OCI-LY7 (cell line): ENCODE results near the gene SRRT. TPM values are rescaled to one million over a fixed set of nuclear protein-coding genes. Genes with fewer than 3 reads are reported as not detected.

Source experiments
- BruUV-seq: library from RNA; stranded (reverse); fragments of 400-500 nt; replicated peaks from 2 replicates; lab custom pipeline; 2021; lab: Mats Ljungman, UMichigan
- CTCF ChIA-PET: fragments of 300-600 bp; sonication (Branson Sonifier 250); formaldehyde crosslinking; loops from one replicate; lab custom pipeline; 2022; ENCODE audit warnings: antibody characterized with exemption; ENCODE audit not compliant: unreplicated experiment; lab: Charles Lee
- POLR2A ChIA-PET: fragments of 300-600 bp; sonication (Branson Sonifier 250); formaldehyde crosslinking; loops from one replicate; lab custom pipeline; 2022; ENCODE audit warnings: antibody characterized with exemption; lab: Charles Lee
- DNase-seq: peaks from one replicate; pipeline ENCODE4 v3.0.0-alpha.2; 2015; ENCODE audit warnings: low spot score
- H2AFZ ChIP-seq: fragments of 200-600 bp; sonication (generic), shearing (Covaris generic); 2 replicates; pipeline ENCODE4 v1.6.1; 2014; ENCODE audit warnings: mild to moderate bottlenecking, antibody characterized with exemption, low read length, moderate library complexity
- H3K27ac ChIP-seq: fragments of 200-600 bp; sonication (generic); 2 replicates; pipeline ENCODE4 v1.5.1; 2014; ENCODE audit warnings: mixed run types, low read depth, mild to moderate bottlenecking, moderate library complexity, low read length, inconsistent platforms; ENCODE audit not compliant: poor library complexity, severe bottlenecking
- H3K36me3 ChIP-seq: fragments of 200-600 bp; sonication (generic); 2 replicates; pipeline ENCODE4 v1.6.1; 2014; ENCODE audit warnings: mild to moderate bottlenecking, antibody characterized with exemption, low read length, moderate library complexity, mixed read lengths; ENCODE audit not compliant: insufficient read depth
- H3K4me1 ChIP-seq: fragments of 200-600 bp; sonication (generic); 2 replicates; pipeline ENCODE4 v1.5.1; 2014; ENCODE audit warnings: mild to moderate bottlenecking, low read length; ENCODE audit not compliant: insufficient read depth, poor library complexity, severe bottlenecking
- H3K4me2 ChIP-seq: fragments of 200-600 bp; sonication (generic); 2 replicates; pipeline ENCODE4 v1.6.1; 2014; ENCODE audit warnings: mild to moderate bottlenecking, low read length
- H3K4me3 ChIP-seq: fragments of 200-600 bp; sonication (generic); 2 replicates; pipeline ENCODE4 v1.5.1; 2014; ENCODE audit warnings: mild to moderate bottlenecking, low read depth, low read length; ENCODE audit not compliant: poor library complexity, severe bottlenecking
- H3K79me2 ChIP-seq: fragments of 200-600 bp; sonication (generic); 2 replicates; pipeline ENCODE4 v1.6.1; 2016; ENCODE audit warnings: low read depth, mild to moderate bottlenecking, low read length, moderate library complexity, mixed read lengths; ENCODE audit not compliant: insufficient read depth
- H3K9me2 ChIP-seq: fragments of 200-600 bp; sonication (generic); 2 replicates; pipeline ENCODE4 v1.6.1; 2016; ENCODE audit warnings: mild to moderate bottlenecking, low read length, mixed read lengths; ENCODE audit not compliant: insufficient read depth
- H3K9me3 ChIP-seq: fragments of 200-600 bp; sonication (generic); 2 replicates; pipeline ENCODE4 v1.6.1; 2014; ENCODE audit warnings: mild to moderate bottlenecking, mixed run types, low read length, mixed read lengths
- H4K20me1 ChIP-seq: fragments of 200-600 bp; sonication (generic); 2 replicates; pipeline ENCODE4 v1.6.1; 2014; ENCODE audit warnings: mild to moderate bottlenecking, antibody characterized with exemption, low read length, moderate library complexity, mixed read lengths; ENCODE audit not compliant: insufficient read depth
- EZH2phosphoT487 ChIP-seq: fragments of 200-600 bp; sonication (generic); IDR thresholded peaks from 2 replicates; pipeline ENCODE4 v1.6.1; 2018; ENCODE audit warnings: low read depth, borderline replicate concordance, mild to moderate bottlenecking, mixed run types, antibody characterized with exemption, low read length, moderate library complexity, mixed read lengths
- intact Hi-C: fragments of 100-400 bp; cut with micrococcal nuclease; formaldehyde crosslinking; loops from one replicate; pipeline ENCODE4 v1.10.0; 2022; ENCODE audit not compliant: unreplicated experiment
- total RNA-seq, 2 experiments: library from RNA; depleted of rRNA in 1 of 2; stranded (reverse); fragments of >200 nt in 1 of 2; shearing (Covaris generic) in 1 of 2; gene quantifications; 2 replicates each; pipeline ENCODE4 v1.2.3, GENCODE V29; 2014 to 2022
- TF ChIP-seq, protein P1 (sequence below): fragments of 200-600 bp; sonication (generic); conservative IDR thresholded peaks from 2 replicates; pipeline ENCODE4 v1.5.1; 2014; ENCODE audit warnings: mild to moderate bottlenecking, antibody characterized with exemption, low read length, moderate library complexity, mixed read lengths

Gene SRRT
- total RNA-seq, 2 experiments from 2014 or later = 154 to 264 TPM

DNA sequence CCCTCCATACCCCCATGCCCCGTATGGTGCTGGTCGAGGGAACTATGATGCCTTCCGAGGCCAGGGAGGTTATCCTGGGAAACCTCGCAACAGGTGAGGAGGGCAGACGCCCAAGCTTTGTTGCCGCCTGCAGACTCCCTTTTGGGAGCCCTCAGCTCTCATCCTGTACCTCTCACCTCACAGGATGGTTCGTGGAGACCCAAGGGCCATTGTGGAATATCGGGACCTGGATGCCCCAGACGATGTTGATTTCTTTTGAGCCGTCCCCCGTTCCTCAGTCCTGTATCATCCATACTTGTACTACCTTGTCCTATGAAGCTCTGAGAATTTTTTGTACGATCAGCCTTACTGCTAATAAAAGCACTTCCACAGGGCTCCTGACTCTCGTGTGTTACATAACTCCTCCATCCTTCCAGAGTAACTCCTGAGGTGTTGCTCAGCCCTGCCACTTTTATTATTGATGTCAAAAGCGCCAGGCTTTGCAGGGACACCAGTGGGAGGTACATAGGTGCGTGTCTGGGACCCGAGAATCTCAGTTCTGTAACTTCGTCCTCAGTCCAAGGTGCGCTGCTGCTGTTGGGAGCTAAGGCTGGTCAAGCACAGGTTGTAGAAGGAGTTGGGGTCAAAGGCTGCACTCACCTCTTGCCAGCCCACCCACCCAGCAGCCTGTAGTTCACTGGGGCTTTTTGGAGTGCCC is 13.5 kb downstream of the SRRT start:
- peaks cover 7% of the 10 kb centered on the region; the same call in 1 of the 2 replicates for H3K79me2 ChIP-seq
- peaks cover 16% of the 10 kb centered on the region for H4K20me1 ChIP-seq
- TF ChIP-seq, protein P1, sequence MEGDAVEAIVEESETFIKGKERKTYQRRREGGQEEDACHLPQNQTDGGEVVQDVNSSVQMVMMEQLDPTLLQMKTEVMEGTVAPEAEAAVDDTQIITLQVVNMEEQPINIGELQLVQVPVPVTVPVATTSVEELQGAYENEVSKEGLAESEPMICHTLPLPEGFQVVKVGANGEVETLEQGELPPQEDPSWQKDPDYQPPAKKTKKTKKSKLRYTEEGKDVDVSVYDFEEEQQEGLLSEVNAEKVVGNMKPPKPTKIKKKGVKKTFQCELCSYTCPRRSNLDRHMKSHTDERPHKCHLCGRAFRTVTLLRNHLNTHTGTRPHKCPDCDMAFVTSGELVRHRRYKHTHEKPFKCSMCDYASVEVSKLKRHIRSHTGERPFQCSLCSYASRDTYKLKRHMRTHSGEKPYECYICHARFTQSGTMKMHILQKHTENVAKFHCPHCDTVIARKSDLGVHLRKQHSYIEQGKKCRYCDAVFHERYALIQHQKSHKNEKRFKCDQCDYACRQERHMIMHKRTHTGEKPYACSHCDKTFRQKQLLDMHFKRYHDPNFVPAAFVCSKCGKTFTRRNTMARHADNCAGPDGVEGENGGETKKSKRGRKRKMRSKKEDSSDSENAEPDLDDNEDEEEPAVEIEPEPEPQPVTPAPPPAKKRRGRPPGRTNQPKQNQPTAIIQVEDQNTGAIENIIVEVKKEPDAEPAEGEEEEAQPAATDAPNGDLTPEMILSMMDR = no peak
- no peak for TF ChIP-seq EZH2phosphoT487
- intact Hi-C loops = loop anchor here (10.0 kb wide), 1 partner anchor 804 kb away; the partner anchor contains the start of genes COPS6 and ZNF3
- ChIA-PET POLR2A (interaction anchor here (0.8 to 4.9 kb wide), 3 partner anchors 13 to 254 kb away, joined by 3 to 40 read pairs (median 3); partner anchors contain the start of genes POP7 and SRRT), CTCF (interaction anchor here (1.9 kb wide), 1 partner anchor 37 kb away, joined by 5 read pairs; no protein-coding TSS in a partner anchor)
- peak overlapping the region; percentile 89 for H3K4me2 ChIP-seq
- no peaks in the 10 kb centered on the region for H3K9me3 ChIP-seq
- peaks cover 56% of the 10 kb centered on the region for H3K36me3 ChIP-seq
- peak overlapping the region; percentile 74 for H3K4me3 ChIP-seq
- H3K9me2 ChIP-seq = no peaks in the 10 kb centered on the region
- H3K27ac ChIP-seq = peak overlapping the region; percentile 67
- no peak for DNase-seq
- TSS peak; percentile 73 for BruUV-seq
- peaks cover 41% of the 10 kb centered on the region for H3K4me1 ChIP-seq
- no peak overlapping the region for H2AFZ ChIP-seq

DNA sequence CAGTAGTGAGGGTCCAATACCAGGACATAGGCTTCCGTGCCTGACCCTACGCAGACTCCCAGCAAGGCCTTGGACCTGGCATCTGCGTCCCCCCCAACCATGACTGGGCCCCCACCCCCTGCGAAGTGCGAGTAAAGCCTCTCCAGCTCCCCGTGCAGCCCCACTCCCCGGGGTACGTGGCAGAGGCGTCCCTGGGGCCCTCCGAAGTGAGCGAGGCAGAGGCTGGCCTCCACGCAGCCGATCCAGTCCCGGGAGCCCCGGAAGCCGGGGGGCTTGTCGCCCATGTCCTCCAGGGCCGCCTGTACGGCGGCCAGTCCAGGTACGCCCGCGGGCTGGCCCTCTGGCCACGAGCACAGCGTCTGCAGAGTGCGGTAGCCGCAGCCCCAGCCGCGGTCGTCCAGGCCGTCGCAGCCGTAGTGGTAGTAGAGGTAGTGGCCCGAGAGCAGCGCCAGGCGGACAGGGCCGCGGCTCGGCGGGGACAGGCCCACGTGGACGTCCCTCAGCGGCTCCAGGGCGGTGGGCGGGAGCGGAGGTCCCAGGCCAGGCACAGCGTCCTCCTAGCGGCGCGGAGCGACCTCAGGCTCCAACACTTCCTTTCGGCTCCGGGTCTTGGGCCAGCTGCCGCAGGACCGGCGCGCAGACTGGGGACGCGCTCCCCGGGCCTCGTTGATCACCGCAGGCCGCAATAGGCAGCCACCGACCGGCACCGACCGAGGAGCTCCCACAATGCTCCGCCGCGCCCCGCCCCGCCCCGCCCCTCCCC is 14.3 kb downstream of the SRRT start, which contains the start of gene UFSP1:
Gene UFSP1, minus strand, starts transcription at position 728 of the 763 bp plus-strand sequence. Its CDS starts 444 bp downstream, at position 284.
- ChIA-PET POLR2A (interaction anchor here (0.5 to 4.9 kb wide), 15 partner anchors 12 to 1049 kb away, joined by 3 to 40 read pairs (median 3); partner anchors contain the start of genes FIS1, POP7, SLC12A9 and SRRT), CTCF (interaction anchor here (0.6 to 1.9 kb wide), 12 partner anchors 14 to 831 kb away, joined by 3 to 14 read pairs (median 5); partner anchors contain the start of genes GNB2, SRRT and TRIM56)
- H3K27ac ChIP-seq = peak within 1 kb of the TSS; percentile 67
- peaks cover 49% of the 10 kb centered on the region for H3K36me3 ChIP-seq
- no peak for DNase-seq
- H3K4me3 ChIP-seq = peak within 1 kb of the TSS; percentile 74
- peak within 1 kb of the TSS; percentile 68 for H2AFZ ChIP-seq
- peak within 1 kb of the TSS; percentile 92 for H3K4me2 ChIP-seq
- no peaks in the 10 kb centered on the region for H3K9me2 ChIP-seq
- no peaks in the 10 kb centered on the region for H3K9me3 ChIP-seq
- H3K79me2 ChIP-seq = peaks cover 7% of the 10 kb centered on the region; the same call in 1 of the 2 replicates
- peaks cover 41% of the 10 kb centered on the region for H3K4me1 ChIP-seq
- no peak for TF ChIP-seq EZH2phosphoT487
- TF ChIP-seq, protein P1 = no peak
- peaks cover 16% of the 10 kb centered on the region for H4K20me1 ChIP-seq
- BruUV-seq = no TSS peak
- intact Hi-C loops = loop anchor here (1.0 to 10.0 kb wide), 2 partner anchors 37 to 804 kb away; partner anchors contain the start of genes COPS6, SLC12A9 and ZNF3
